Transverse colon (tissue), 4 donors: Measurements from ENCODE around the gene GRHL1.

Experiments used
- CTCF ChIP-seq, 5 experiments: fragments of 200-600 bp in 3 of 5; fragments of 450-650 bp in 2 of 5; sonication (generic) in 3 of 5; IDR thresholded peaks; 1 replicate in 2 of 5; 2 replicates in 3 of 5; pipeline ENCODE4 v1.5.1; 2016 to 2017; ENCODE audit warnings: antibody characterized with exemption in 5 of 5, inconsistent platforms in 3 of 5, mild to moderate bottlenecking in 2 of 5, moderate library complexity in 1 of 5
- EP300 ChIP-seq: sonication (generic); formaldehyde crosslinking; IDR thresholded peaks from one replicate; pipeline ENCODE4 v1.6.1; 2017; ENCODE audit warnings: antibody characterized with exemption, low read depth
- POLR2A ChIP-seq: fragments of 450-650 bp; IDR thresholded peaks from one replicate; pipeline ENCODE4 v1.6.1; 2016; ENCODE audit warnings: antibody characterized with exemption, mild to moderate bottlenecking, moderate library complexity
- POLR2AphosphoS5 ChIP-seq, 3 donors: sonication (generic); formaldehyde crosslinking; IDR thresholded peaks; one replicate each; pipeline ENCODE4 v1.6.1; 2016; ENCODE audit warnings: antibody characterized with exemption in 3 of 3

GRCh38 chr2:9981655-9982054 is 30.2 kb downstream of the GRHL1 start:
- TF ChIP-seq POLR2AphosphoS5 (IDR thresholded peaks at IDR 0.05) (no peak), POLR2A (no peak), EP300 (no peak), CTCF (IDR thresholded peaks at IDR 0.05) (no peak)
